B cell (primary cell): ENCODE measurements around the gene COL4A1. TPM values are rescaled to one million over a fixed set of nuclear protein-coding genes. Genes with fewer than 3 reads are reported as not detected.

Experiments used
- ATAC-seq: fragments of 200-7000 bp; cut with Tn5 transposase; one replicate; pipeline ENCODE4 v1.10.0; 2021; ENCODE audit warnings: low read depth, mild to moderate bottlenecking, moderate number of reproducible peaks, moderate library complexity
- CTCF ChIA-PET: fragments of 350-600 bp; sonication (Branson Sonifier 250); formaldehyde crosslinking; loops from one replicate; lab custom pipeline; 2021; ENCODE audit warnings: antibody characterized with exemption, inconsistent platforms; lab: Charles Lee
- POLR2A ChIA-PET: fragments of 350-600 bp; sonication (Branson Sonifier 250); formaldehyde crosslinking; loops from one replicate; lab custom pipeline; 2021; ENCODE audit warnings: antibody characterized with exemption; lab: Charles Lee
- DNase-seq: peaks from one replicate; pipeline ENCODE4 v3.0.0; 2013
- H2AFZ ChIP-seq: 2 replicates; pipeline ENCODE4 v1.6.1; 2012; ENCODE audit warnings: mild to moderate bottlenecking, low read depth, low read length; ENCODE audit not compliant: insufficient read depth, poor library complexity, severe bottlenecking
- H3K27ac ChIP-seq, 2 donors: 1 replicate in 1 of 2; 2 replicates in 1 of 2; pipeline ENCODE4 v1.5.1; 2012 to 2013; ENCODE audit warnings: low read length in 2 of 2, mild to moderate bottlenecking in 2 of 2, moderate library complexity in 1 of 2
- H3K27me3 ChIP-seq, 4 experiments: fragments of 200-600 bp in 1 of 4; sonication (generic) in 1 of 4; replicated peaks in 1 of 4; 1 replicate in 2 of 4; 2 replicates in 2 of 4; pipeline versions ENCODE4 v1.6.1 to v1.7.0; 2013 to 2016; ENCODE audit warnings: low read length in 3 of 4, mild to moderate bottlenecking in 2 of 4, mixed read lengths in 1 of 4, moderate library complexity in 1 of 4; ENCODE audit not compliant: insufficient read depth in 4 of 4, control insufficient read depth in 3 of 4; ENCODE audit errors: control extremely low read depth in 1 of 4
- H3K36me3 ChIP-seq, 2 experiments: replicated peaks in 1 of 2; 1 replicate in 1 of 2; 2 replicates in 1 of 2; pipeline versions ENCODE4 v1.6.1 to v1.7.1; 2013; ENCODE audit warnings: low read length in 1 of 2; ENCODE audit not compliant: insufficient read depth in 2 of 2, control insufficient read depth in 1 of 2; ENCODE audit errors: control extremely low read depth in 1 of 2, extremely low read depth in 1 of 2
- H3K4me1 ChIP-seq, 2 donors: fragments of 200-600 bp in 1 of 2; sonication (generic) in 1 of 2; 1 replicate in 1 of 2; 2 replicates in 1 of 2; pipeline versions ENCODE4 v1.5.1 to v1.6.1; 2013 to 2017; ENCODE audit warnings: low read length in 2 of 2; ENCODE audit not compliant: control insufficient read depth in 2 of 2, insufficient read depth in 2 of 2
- H3K4me2 ChIP-seq: replicated peaks from 2 replicates; pipeline ENCODE3; 2012; ENCODE audit warnings: mild to moderate bottlenecking, low read depth, low read length; ENCODE audit not compliant: poor library complexity, severe bottlenecking
- H3K4me3 ChIP-seq, 5 experiments: fragments of 200-600 bp in 1 of 5; sonication (generic) in 1 of 5; 1 replicate in 3 of 5; 2 replicates in 2 of 5; pipeline versions ENCODE4 v1.5.1 to v1.7.0; 2011 to 2016; ENCODE audit warnings: low read length in 4 of 5, mild to moderate bottlenecking in 4 of 5, low read depth in 2 of 5, control low read depth in 1 of 5, moderate library complexity in 1 of 5; ENCODE audit not compliant: insufficient read depth in 1 of 5; ENCODE audit errors: control extremely low read depth in 1 of 5, extremely low read depth in 1 of 5
- H3K79me2 ChIP-seq: fragments of 200-600 bp; sonication (generic); one replicate; pipeline ENCODE4 v1.6.0; 2016; ENCODE audit warnings: low read length; ENCODE audit not compliant: control insufficient read depth, insufficient read depth
- H3K9ac ChIP-seq: fragments of 200-600 bp; sonication (generic); 2 replicates; pipeline ENCODE4 v1.6.1; 2017; ENCODE audit warnings: mild to moderate bottlenecking, low read length, moderate library complexity
- H3K9me3 ChIP-seq, 3 donors: one replicate each; pipeline versions ENCODE4 v1.6.1 to v1.7.1; 2013; ENCODE audit warnings: low read length in 2 of 3; ENCODE audit not compliant: control insufficient read depth in 2 of 3, insufficient read depth in 1 of 3; ENCODE audit errors: control extremely low read depth in 1 of 3
- H4K20me1 ChIP-seq: 2 replicates; pipeline ENCODE4 v1.6.0; 2012; ENCODE audit warnings: mild to moderate bottlenecking, low read length; ENCODE audit not compliant: insufficient read depth, control insufficient read depth, poor library complexity, severe bottlenecking
- H3K27ac Mint-ChIP-seq: one replicate; pipeline ENCODE4 v1.8.0; 2021; ENCODE audit warnings: mixed read lengths
- H3K27me3 Mint-ChIP-seq: one replicate; pipeline ENCODE4 v1.8.0; 2021; ENCODE audit warnings: mixed read lengths
- H3K4me1 Mint-ChIP-seq: one replicate; pipeline ENCODE4 v1.8.0; 2021; ENCODE audit warnings: mixed read lengths
- H3K4me3 Mint-ChIP-seq: one replicate; pipeline ENCODE4 v1.8.0; 2021; ENCODE audit warnings: mixed read lengths
- H3K9me3 Mint-ChIP-seq: one replicate; pipeline ENCODE4 v1.8.0; 2022; ENCODE audit warnings: mixed read lengths; ENCODE audit not compliant: insufficient read depth
- CTCF ChIP-seq: fragments of 200-600 bp; IDR thresholded peaks from one replicate; pipeline ENCODE4 v1.8.0; 2022; ENCODE audit warnings: antibody characterized with exemption, mild to moderate bottlenecking
- EZH2 ChIP-seq: IDR thresholded peaks from 2 replicates; pipeline ENCODE4 v1.6.1; 2012; ENCODE audit warnings: borderline replicate concordance, low read depth, mild to moderate bottlenecking, moderate library complexity, low read length; ENCODE audit not compliant: insufficient read depth, poor library complexity, severe bottlenecking
- WGBS: methylation state at CpG from one replicate; pipeline ENCODE4 v1.1.5; 2013; ENCODE audit warnings: missing lambda C conversion rate; ENCODE audit not compliant: insufficient coverage; 5-methylcytosine and 5-hydroxymethylcytosine counted together
- intact Hi-C: fragments of 100-400 bp; cut with micrococcal nuclease; formaldehyde crosslinking; loops from one replicate; pipeline ENCODE4 v1.10.0; 2022
- polyA plus RNA-seq: library from polyadenylated mRNA; depleted of rRNA; stranded (reverse); fragments of >200 nt; gene quantifications from 2 replicates; pipeline ENCODE4 v1.2.3, GENCODE V29; 2012
- total RNA-seq, 2 donors: library from RNA; stranded (reverse); fragments of 120-200 nt in 1 of 2; gene quantifications; 1 replicate in 1 of 2; 2 replicates in 1 of 2; pipeline versions ENCODE4 v1.2.3 to v1.2.4, GENCODE V29; 2013 to 2022

The COL4A1 gene
- total and polyA plus RNA-seq, 2 donors (not counting 1 experiment from before 2014, with no cell fraction given): not detected

- Histone ChIP-seq H3K9me3 (no peaks in the 10 kb centered on the region), H3K9ac (no peak overlapping the region), H3K27ac (no peak overlapping the region), H3K79me2 (no peaks in the 10 kb centered on the region), H3K36me3 (no peaks in the 10 kb centered on the region), H3K4me1 (peaks cover 7 to 11% of the 10 kb centered on the region in 2 donors), H3K4me3 (no peak overlapping the region), H3K4me2 (no peak overlapping the region), H3K27me3 (no peaks in the 10 kb centered on the region), H4K20me1 (no peaks in the 10 kb centered on the region), H2AFZ (no peak overlapping the region)
- 94% methylated on average over 7 of the region's 10 CpGs for WGBS
- CTCF ChIA-PET: no interaction called here
- H3K9me3 Mint-ChIP-seq: no peaks in the 10 kb centered on the region
- TF ChIP-seq CTCF: no peak
- no peak for TF ChIP-seq EZH2
- peaks cover 11% of the 10 kb centered on the region for H3K4me1 Mint-ChIP-seq
- ATAC-seq (no peak), DNase-seq (no peak)
- POLR2A ChIA-PET: no interaction called here
- intact Hi-C loops: no loop called here
- H3K27ac Mint-ChIP-seq: no peak overlapping the region
- H3K4me3 Mint-ChIP-seq: no peak overlapping the region
- peaks cover 16% of the 10 kb centered on the region for H3K27me3 Mint-ChIP-seq
Measured at GRCh38 chr13:110133425-110134235, 173.3 kb downstream of the COL4A1 start.

GRCh38 chr13:110132225-110132982 lies 174.6 kb downstream of the COL4A1 start:
- ChIA-PET POLR2A (no interaction called here), CTCF (no interaction called here)
- DNase-seq (no peak), ATAC-seq (no peak)
- TF ChIP-seq CTCF (no peak), EZH2 (no peak)
- peaks cover 8% of the 10 kb centered on the region for H3K27me3 Mint-ChIP-seq
- H3K4me1 ChIP-seq: peaks cover 3 to 4% of the 10 kb centered on the region in 2 donors
- H3K4me1 Mint-ChIP-seq: peaks cover 3% of the 10 kb centered on the region
- H2AFZ ChIP-seq: no peak overlapping the region
- H3K27ac Mint-ChIP-seq: no peak overlapping the region
- no peak overlapping the region for H3K4me2 ChIP-seq
- 86% methylated on average over 13 of the region's 16 CpGs for WGBS
- no peak overlapping the region for H3K4me3 ChIP-seq
- no peaks in the 10 kb centered on the region for H3K9me3 ChIP-seq
- H4K20me1 ChIP-seq: no peaks in the 10 kb centered on the region
- no peak overlapping the region for H3K9ac ChIP-seq
- no peaks in the 10 kb centered on the region for H3K9me3 Mint-ChIP-seq
- H3K27me3 ChIP-seq: no peaks in the 10 kb centered on the region
- intact Hi-C loops: no loop called here
- H3K36me3 ChIP-seq: no peaks in the 10 kb centered on the region
- H3K27ac ChIP-seq: no peak overlapping the region
- no peak overlapping the region for H3K4me3 Mint-ChIP-seq
- no peaks in the 10 kb centered on the region for H3K79me2 ChIP-seq
